ENCODE measurements around the gene CELF5. TPM values are rescaled to one million over a fixed set of nuclear protein-coding genes. Genes with fewer than 3 reads are reported as not detected.
A peak's percentile ranks its signal among the peaks of the same experiment; 100 is the strongest.
"Not testable (repeated sequence)": the region's sequence is repeated elsewhere in the genome, so short reads cannot be mapped to it uniquely, and the experiment has no call there.

The CELF5 gene
- total RNA-seq, 2 donors from 2014 or later = 0.42 to 0.59 TPM

DNA sequence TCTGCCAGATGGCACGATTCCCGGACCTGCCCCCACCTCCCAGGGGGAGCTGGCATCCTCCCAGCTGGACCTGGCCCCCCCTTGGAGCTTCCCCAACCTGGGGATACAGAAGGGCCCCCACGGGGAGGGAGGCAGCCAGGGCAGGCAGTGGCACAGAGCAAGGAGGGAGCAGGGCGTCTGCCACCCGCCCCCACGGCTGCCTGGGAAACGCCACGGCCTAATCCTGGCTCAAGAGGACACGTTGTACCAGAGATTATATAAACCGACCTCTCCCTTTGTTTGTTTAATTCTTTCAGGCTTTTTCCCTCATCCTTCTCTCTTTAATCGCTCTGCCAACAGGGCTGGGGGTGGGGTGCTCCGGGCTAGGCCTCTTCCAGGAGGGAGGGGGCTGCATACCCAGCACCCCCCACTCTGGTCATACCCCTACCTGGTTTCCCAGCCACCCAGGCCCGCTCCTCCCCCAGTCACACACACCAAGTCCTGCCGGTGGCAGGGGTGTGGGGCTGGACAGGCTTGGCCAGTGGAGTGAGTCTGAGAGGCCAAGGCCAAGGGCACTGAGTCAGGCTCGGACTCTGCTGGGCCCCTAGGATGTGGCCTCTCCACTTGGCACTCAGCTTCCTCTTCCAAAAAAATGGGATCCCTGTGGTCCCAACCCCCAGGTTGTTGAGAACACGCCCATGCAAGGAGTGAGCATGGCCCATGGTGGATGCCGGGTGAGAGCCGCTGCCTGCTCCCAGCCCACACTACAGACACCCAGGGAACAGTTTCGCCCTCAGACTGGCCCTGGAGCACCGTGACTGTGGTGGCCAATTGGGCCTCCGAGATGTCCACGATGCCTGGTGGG, 112.4 kb downstream of the CELF5 start:
- intact Hi-C loops (cut with DNase I) = no loop called here
- peak; percentile 82 for DNase-seq
- Histone ChIP-seq H3K27ac (peak overlapping the region; percentile 79), H3K9ac (ENCODE audit: low read depth in 2 of 2, low read length in 2 of 2) (peak overlapping the region; percentile 52 to 90), H3K4me3 (no peak overlapping the region), H3K36me3 (no peaks in the 10 kb centered on the region), H3K27me3 (no peaks in the 10 kb centered on the region), H3K9me3 (no peaks in the 10 kb centered on the region), H3K4me1 (peaks cover 34% of the 10 kb centered on the region)
- TF ChIP-seq, protein P1, sequence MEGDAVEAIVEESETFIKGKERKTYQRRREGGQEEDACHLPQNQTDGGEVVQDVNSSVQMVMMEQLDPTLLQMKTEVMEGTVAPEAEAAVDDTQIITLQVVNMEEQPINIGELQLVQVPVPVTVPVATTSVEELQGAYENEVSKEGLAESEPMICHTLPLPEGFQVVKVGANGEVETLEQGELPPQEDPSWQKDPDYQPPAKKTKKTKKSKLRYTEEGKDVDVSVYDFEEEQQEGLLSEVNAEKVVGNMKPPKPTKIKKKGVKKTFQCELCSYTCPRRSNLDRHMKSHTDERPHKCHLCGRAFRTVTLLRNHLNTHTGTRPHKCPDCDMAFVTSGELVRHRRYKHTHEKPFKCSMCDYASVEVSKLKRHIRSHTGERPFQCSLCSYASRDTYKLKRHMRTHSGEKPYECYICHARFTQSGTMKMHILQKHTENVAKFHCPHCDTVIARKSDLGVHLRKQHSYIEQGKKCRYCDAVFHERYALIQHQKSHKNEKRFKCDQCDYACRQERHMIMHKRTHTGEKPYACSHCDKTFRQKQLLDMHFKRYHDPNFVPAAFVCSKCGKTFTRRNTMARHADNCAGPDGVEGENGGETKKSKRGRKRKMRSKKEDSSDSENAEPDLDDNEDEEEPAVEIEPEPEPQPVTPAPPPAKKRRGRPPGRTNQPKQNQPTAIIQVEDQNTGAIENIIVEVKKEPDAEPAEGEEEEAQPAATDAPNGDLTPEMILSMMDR (IDR thresholded peaks at IDR 0.05) = no peak

DNA sequence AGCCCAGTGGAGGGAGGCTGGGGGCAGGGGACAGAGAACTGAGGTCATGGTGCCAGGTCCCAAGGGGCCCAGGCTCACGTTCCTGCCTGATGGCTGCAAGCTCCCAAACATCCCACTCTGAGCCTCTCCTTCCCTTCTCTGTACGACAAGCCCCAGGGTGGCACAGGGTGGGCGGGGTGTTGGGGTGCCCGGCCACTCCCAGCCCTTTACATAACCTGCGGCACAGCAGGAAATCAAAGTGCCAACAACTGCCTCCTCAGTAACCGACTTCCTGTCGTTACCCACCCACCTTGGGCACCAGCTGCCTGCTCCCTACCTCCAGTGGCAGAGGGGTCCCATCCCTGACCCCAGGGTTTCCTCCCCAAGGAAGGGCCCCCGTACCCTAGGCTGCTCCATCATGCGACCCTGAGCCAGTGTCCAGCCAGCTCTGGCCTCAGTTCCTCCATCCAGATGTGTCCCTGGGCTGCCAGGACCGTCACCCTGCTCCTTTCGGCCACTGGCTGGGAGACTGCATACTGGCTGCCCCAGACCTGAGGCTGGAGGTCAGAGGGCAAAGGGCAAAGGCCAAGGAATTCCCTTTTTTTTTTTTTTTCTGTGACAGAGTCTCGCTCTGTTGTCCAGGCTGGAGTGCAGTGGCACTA, 114.2 kb downstream of the CELF5 start:
- peaks cover 34% of the 10 kb centered on the region for H3K4me1 ChIP-seq

DNA sequence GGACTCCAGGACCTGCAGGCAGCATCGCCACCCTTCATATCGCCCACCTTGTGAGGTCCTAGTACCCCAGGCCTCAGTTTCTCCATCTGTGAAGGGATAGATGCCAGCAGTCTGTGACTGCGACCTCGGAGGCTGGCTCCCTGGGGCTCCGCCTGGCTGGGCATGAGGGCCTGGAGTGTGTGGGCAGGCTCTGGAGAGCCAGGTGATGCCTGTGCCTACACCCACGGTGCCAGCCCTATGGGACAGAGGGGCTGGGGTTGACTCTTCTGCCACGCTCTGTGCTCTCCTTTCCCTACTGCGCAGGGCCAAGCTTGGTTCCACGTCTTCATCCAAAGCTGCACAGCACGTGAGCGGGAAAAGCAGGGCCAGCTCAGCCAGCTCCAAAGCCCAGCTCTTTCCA, 115.9 kb downstream of the CELF5 start:
- no peak overlapping the region for H3K27ac ChIP-seq
- H3K9ac ChIP-seq (ENCODE audit: low read depth in 2 of 2, low read length in 2 of 2) = no peak overlapping the region
- H3K4me1 ChIP-seq = peaks cover 31% of the 10 kb centered on the region
- DNase-seq = no peak
- TF ChIP-seq, protein P1 (IDR thresholded peaks at IDR 0.05) = no peak
- no peaks in the 10 kb centered on the region for H3K36me3 ChIP-seq
- no peaks in the 10 kb centered on the region for H3K9me3 ChIP-seq
- intact Hi-C loops (cut with DNase I) = no loop called here
- no peak overlapping the region for H3K4me3 ChIP-seq
- no peaks in the 10 kb centered on the region for H3K27me3 ChIP-seq

More for the DNA sequence above, 114.2 kb downstream of the CELF5 start:
- TF ChIP-seq, protein P1 (IDR thresholded peaks at IDR 0.05) = no peak
- Histone ChIP-seq H3K4me3 (no peak overlapping the region), H3K9me3 (no peaks in the 10 kb centered on the region), H3K36me3 (no peaks in the 10 kb centered on the region), H3K27me3 (no peaks in the 10 kb centered on the region), H3K27ac (peak overlapping the region; percentile 72), H3K9ac (ENCODE audit: low read depth in 2 of 2, low read length in 2 of 2) (peak overlapping the region; percentile 20 to 56)
- intact Hi-C loops (cut with DNase I) = no loop called here
- peak; percentile 84 for DNase-seq

DNA sequence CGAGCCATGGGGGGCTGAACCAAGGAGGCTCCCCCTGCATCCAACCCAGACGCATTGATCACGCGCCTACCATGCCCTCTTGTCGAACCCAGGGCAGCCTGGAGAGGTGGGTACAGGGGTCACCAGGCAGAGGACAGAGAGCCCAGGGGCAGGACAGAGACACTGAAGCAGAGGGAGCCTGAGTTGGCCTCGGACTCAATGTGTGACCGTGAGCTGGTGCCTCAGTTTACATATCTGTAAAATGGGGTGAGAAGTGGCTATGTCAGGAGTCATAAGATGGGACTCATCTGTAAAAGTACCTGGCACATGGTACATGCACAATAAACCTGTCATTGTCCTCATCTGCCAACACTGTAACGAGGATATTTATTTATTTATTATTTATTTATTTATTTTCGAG, 117.8 kb downstream of the CELF5 start:
- H3K27me3 ChIP-seq = no peaks in the 10 kb centered on the region
- H3K4me1 ChIP-seq = peaks cover 17% of the 10 kb centered on the region
- H3K9me3 ChIP-seq = no peaks in the 10 kb centered on the region
- H3K36me3 ChIP-seq = no peaks in the 10 kb centered on the region
- H3K9ac ChIP-seq (ENCODE audit: low read depth in 2 of 2, low read length in 2 of 2) = no peak overlapping the region
- no peak for DNase-seq
- TF ChIP-seq, protein P1 (IDR thresholded peaks at IDR 0.05) = no peak
- H3K4me3 ChIP-seq = no peak overlapping the region
- H3K27ac ChIP-seq = no peak overlapping the region
- intact Hi-C loops (cut with DNase I) = no loop called here

DNA sequence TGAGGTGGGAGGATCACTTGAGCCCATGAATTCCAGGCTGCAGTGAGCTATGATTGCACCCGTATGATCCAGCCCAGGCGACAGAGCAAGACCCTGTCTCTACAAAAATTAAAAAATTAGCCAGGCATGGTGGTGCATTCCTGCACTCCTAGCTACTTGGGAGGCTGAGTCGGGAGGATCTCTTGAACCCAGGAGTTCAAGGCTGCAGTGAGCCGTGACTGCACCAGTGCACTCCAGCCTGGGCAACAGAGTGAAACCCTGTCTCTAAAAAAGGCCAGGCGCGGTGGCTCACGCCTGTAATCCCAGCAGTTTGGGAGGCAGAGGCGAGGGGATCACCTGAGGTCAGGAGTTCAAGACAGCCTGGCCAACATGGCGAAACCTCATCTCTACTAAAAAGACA, 118.5 kb downstream of the CELF5 start:
- intact Hi-C loops (cut with DNase I); H3K27ac ChIP-seq; H3K9ac ChIP-seq (ENCODE audit: low read depth in 2 of 2, low read length in 2 of 2); H3K9me3 ChIP-seq; H3K27me3 ChIP-seq; H3K36me3 ChIP-seq; DNase-seq; H3K4me3 ChIP-seq: not testable (repeated sequence)
- peaks cover 11% of the 10 kb centered on the region for H3K4me1 ChIP-seq

Measured in colonic mucosa (tissue), 4 donors.